Measurements from ENCODE around the gene MRPL11. TPM values are rescaled to one million over a fixed set of nuclear protein-coding genes. Genes with fewer than 3 reads are reported as not detected.
"Not testable (repeated sequence)": the region's sequence is repeated elsewhere in the genome, so short reads cannot be mapped to it uniquely, and the experiment has no call there.

The MRPL11 gene
- polyA plus RNA-seq, 3 donors, result 30.2 to 53.6 (median 42.9) TPM

DNA sequence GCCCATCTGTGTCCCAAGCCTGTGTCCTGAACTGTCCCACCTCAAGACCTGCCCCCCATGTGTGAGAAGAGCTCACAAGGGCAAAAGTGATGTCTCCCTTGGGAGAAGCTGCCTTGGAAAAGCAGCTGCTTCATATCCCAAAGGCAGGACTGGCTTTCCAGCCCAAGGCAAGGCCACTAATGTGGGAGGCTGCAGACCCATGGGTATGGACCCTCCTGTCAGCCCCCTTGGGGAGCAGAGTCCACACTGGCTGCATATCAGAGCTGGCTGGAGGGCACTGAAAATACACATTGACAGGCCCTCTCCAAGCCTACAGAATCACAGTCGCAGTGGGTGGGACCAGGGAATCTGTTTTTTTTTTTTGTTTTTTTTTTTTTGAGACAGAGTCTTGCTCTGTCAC is 30.8 kb upstream of the MRPL11 start:
- WGBS, 3 donors, result 86 to 100% (median 100%) methylated on average over 1 of the region's 1 CpG
- H3K27ac ChIP-seq (ENCODE audit: low read depth, low read length), result no peak overlapping the region

DNA sequence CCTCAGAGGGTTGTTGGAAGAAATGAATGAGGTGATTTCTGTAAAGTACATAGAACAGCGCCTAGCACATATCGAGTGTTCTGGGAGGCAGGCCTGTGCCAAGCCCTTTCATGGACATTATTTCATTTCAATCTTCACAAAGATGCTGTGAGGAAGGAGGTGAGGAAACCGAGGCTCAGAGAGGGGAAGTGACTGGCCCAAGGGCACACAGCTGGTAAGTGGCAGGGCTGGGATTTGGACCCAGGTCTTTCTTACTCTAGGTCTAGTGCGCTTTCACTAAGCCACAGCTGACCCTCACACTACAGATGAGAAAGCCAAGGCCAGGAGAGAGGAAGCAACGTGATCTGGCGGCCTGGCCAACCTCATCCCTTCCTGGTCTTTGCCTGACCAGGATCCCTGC is 30.0 kb upstream of the MRPL11 start:
- H3K27ac ChIP-seq (ENCODE audit: low read depth, low read length), result no peak overlapping the region
- 76 to 90% (median 77%) methylated on average over 6 of the region's 6 CpGs for WGBS, 3 donors

DNA sequence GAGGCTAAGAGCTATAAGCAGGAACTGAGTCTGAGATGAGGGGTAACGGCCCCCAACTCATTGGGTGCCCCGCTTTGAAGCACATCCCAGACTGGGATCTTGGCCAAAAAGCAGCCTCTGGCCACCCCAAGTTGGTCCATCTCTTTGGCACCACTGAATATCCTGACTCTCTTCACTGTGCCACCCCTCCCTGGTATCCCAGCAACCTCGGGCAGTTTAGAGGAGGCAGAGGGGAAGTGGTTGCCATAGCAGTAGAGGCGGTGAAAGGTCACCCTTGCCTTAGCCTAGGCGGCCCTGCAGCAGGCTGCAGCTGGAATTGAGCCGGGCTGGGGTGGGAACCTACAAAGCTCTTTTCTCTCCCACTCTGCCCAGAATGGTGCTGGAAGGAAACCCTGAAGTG is 29.1 kb upstream of the MRPL11 start:
- H3K27ac ChIP-seq (ENCODE audit: low read depth, low read length), result no peak overlapping the region
- WGBS, 3 donors, result 18 to 39% (median 39%) methylated on average over 6 of the region's 6 CpGs

DNA sequence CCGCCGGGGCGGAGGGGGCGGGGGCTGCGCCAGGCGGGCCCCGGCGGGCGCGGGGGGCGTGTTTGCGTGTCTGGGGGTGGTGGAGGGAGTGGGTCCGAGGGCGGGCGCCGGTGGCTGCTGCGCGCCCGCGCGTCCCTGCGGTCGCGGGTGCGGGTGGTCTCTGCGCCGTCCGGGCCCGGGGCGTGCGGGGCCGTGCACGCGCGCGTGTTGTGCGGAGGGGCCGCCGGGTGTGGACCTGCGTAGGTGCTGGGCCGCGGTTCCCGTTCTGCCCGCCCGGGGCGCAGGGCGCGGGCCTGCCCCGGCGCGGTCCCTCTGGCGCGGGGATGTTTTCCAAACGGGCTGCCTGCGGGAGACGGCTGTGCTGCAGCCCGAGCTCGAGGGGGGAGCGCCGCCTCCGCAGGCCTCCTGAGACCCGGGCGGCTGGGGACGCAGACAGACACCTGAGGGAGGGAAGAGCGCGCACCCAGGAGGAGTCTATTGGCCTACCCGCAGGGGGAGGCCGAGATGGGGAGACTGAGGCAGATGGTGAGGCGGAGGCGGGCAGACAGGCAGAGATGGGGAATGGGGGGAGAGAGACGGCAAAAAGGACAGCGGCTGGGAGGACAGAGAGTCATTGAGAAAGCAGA is 28.5 kb upstream of the MRPL11 start:
- H3K27ac ChIP-seq (ENCODE audit: low read depth, low read length), result no peak overlapping the region
- 2 to 4% (median 2%) methylated on average over 43 to 69 of the region's 72 CpGs for WGBS, 3 donors

DNA sequence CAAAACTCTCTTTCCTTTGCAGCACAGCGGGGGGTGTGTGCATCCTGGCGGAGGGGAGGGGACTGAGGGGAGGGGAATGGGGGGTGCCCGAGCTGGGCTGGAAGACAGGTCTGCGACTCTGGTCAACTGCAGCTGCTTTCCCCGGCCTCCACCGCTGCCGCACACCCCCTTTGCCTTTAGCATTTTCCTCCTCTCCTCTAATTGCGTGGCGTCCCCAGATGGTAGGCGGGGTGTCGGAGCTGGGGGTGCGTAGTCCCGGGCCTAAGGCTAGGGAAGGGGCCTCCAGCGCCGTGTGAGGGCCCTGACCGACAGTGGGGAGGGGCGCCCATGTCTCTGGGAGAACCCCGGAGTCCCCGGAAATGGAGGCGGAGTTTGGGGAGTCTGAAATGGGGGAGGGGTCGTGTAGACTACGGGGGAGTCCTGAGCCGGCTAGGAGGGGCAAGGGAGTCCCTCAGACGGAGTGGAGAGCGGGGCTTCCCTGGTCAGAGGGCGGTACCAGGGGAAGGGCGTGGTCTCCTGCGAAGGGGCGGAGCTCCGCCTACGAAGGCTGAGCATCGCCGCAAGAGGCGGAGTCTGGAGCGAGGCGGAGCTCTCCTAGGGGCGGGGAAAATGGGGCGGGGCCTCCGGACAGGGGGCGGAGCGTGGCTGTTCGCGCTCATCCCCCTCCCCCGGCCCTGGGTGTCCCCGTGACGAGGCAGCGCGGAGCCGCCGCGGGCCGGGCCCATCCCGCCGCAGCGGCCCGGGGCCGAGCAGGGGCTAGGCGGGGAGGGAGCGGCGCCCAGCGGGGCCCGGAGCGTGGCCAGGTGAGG is 27.8 kb upstream of the MRPL11 start, which contains the start of gene PELI3:
Gene PELI3 (plus strand): TSS at position 681 of the 809 bp plus-strand sequence. CDS start 1,224 bp downstream, outside the sequence.
- no peak within 1 kb of the TSS for H3K27ac ChIP-seq (ENCODE audit: low read depth, low read length)
- WGBS, 3 donors, result 1% methylated on average over 34 to 61 of the region's 63 CpGs

DNA sequence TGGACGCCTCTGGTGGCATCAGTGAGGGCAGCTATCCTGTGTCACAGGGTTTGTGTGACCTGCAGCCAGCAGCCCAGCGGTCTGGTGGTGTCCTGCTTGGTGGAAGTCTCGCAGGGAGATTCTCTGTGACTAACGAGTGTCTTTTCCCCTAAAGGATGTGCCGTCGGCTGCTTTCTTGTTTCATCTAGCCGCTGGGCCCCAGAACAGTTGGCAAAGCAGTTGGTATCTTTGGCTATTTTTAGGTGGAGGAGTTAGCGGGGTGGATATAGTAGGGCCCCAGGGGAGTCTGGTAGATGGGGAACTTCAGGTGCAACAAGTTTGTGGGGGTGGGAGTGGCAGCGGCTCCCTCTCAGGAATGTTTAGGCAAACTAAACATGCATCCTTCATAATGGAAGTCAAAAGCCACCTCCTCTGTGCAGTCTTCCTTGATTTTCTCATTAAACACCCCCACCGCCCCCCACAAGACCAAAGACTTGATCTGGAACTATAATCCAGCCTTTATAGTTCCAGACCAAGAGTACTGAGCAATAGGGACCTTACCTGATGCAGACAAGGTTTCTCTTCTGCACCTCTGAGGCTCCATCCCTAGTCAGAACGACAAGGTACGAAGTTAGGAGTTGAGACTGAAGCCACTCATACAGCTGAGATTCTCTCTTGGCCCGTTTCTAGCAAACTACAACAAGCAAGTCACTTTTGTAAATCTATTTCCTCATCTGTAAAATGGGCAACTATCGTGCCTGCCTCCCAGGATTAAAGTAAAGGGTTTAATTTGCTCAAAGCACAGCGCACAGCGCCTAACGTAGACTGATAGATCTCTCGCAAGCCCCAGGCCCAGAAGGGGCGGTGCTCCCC is 27.0 kb upstream of the MRPL11 start:
- H3K27ac ChIP-seq (ENCODE audit: low read depth, low read length), result no peak overlapping the region
- 39 to 57% (median 40%) methylated on average over 19 of the region's 19 CpGs for WGBS, 3 donors

DNA sequence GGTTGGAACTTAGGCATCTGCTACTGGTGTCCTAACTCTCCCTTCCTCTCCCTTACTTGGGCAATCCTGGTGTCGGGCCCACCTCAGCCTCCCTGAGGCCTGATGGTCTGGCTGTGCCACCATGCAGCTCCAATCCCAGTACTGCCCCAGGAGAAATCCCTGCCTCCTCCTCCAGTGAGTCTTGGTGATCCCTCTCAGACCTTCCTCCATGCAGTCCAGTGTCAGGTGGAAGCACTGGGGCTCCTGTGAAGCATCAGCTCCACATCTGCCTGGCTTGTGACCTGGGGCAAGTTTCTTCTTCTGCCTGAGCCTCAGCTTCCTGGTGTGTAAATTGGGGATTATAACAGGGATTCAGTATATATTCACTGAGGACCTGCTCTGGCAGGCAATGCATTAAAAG is 26.3 kb upstream of the MRPL11 start:
- WGBS, 3 donors, result 60 to 93% (median 80%) methylated on average over 1 of the region's 1 CpG
- H3K27ac ChIP-seq (ENCODE audit: low read depth, low read length), result no peak overlapping the region

DNA sequence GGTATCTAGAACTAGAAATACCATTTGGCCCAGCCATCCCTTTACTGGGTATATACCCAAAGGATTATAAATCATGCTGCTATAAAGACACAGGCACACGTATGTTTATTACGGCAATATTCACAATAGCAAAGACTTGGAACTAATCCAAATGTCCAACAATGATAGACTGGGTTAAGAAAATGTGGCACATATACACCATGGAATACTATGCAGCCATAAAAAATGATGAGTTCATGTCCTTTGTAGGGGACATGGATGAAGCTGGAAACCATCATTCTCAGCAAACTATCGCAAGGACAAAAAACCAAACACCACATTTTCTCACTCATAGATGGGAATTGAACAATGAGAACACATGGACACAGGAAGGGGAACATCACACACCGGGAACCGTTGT is 25.5 kb upstream of the MRPL11 start:
- 85 to 88% (median 86%) methylated on average over 5 of the region's 5 CpGs for WGBS, 3 donors
- H3K27ac ChIP-seq (ENCODE audit: low read depth, low read length), result not testable (repeated sequence)

DNA sequence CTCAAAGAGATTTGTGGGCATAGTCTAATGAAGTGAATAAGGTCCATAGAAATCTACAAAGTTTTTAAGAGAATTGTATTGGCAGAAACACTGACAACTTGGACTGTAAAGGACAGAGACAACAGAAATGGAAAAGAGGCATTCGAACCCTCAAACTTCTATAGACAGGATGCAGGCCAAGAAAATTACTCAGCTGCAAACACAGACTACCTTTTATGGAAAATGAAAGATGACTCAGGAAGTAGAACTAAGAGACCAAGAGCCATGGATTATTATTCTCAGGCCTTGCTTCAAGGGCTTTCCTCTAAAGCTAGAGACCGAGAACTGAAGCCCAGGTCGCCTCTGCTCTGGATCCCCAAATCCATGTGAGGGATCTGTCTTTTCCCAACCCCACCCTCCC is 24.3 kb upstream of the MRPL11 start:
- WGBS, 3 donors, result 90 to 94% (median 91%) methylated on average over 3 of the region's 3 CpGs
- no peak overlapping the region for H3K27ac ChIP-seq (ENCODE audit: low read depth, low read length)

DNA sequence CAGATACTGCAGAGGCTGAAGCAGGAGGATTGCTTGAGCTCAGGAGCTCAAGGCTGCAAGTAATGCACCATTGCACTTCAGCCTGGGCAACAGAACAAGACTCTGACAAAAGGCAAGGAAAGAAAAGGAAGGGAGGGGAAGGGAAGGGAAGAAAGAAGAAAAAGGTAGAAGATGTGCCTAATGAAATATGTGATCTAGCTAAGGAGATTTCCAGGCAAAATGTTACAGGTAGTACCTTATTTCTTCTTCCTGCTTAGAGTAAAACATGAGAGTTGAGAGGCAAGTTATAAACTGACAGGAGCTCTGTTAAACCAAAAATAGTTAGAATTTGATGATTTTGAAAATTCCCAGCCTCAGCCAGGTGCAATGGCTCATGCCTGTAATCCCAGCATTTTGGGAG is 23.4 kb upstream of the MRPL11 start:
- H3K27ac ChIP-seq (ENCODE audit: low read depth, low read length), result no peak overlapping the region

DNA sequence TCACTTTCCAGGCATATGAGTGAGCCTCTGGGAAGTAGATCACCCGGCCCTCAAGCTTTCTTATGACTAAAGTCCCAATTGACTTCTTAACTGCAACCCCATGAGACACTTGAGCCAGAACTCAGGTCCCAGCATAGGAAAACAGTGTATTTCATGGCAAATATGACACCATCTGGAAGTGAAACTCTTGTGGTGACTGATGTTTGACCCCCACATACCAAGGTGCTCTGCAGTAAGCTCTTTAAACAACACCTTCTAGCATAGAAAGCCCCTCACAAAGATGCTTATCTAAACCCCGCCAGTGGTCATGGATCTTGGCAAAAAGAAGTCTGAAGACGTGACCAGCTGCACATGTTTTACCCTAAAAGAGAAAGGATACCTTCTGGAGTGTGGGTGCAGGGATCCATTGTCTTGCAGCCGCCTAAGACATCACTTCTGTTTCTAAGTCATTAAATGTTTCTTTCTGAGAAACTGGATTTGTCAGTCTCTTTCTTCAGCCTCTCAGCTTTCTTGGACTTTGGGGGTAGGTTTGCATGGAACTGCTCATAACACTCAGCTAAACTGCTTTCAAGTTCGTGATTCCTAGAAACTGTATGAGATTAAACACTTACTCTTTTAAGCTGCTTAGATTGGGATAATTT is 20.6 kb upstream of the MRPL11 start:
- 47 to 73% (median 57%) methylated on average over 5 of the region's 5 CpGs for WGBS, 3 donors
- no peak overlapping the region for H3K27ac ChIP-seq (ENCODE audit: low read depth, low read length)

DNA sequence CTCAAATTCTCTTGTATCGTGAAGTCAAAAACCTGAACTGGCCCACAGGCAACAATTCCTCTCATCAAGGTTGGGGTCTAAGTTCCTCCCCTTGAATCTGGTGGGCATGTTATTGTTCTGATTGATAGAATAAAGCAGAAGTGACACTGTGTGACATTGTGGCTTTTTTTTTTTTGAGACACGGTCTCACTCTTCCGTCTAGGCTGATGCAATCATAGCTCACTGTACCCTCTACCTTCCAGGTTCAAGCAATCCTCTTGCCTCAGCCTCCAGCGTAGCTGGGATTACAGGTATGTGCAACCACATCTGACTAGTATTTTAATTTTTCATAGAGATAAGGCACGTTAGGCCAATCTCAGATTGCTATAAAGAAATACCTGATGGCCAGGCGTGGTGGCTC is 19.2 kb upstream of the MRPL11 start:
- 69 to 78% (median 70%) methylated on average over 6 of the region's 6 CpGs for WGBS, 3 donors
- no peak overlapping the region for H3K27ac ChIP-seq (ENCODE audit: low read depth, low read length)

DNA sequence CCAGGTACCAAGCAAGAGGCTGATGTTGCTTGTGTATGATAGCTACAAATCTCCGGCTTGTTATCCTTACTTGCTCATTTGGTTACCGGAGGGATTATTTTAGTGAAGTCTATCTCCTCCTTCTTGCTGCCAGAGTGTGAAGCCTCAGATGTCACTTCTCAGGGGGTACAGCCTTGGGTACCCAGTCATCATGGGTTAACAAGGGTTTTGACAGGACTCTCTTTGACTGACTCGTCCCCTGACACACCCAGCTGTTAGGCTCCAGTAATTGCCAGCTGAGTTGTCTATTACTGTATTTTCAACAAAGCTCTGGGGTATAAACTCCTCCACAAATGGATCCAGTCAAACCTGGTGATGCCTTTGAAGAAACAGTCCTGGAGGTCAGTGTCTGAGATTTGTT is 16.2 kb upstream of the MRPL11 start:
- WGBS, 3 donors, result 27 to 64% (median 41%) methylated on average over 3 of the region's 3 CpGs
- H3K27ac ChIP-seq (ENCODE audit: low read depth, low read length), result no peak overlapping the region

DNA sequence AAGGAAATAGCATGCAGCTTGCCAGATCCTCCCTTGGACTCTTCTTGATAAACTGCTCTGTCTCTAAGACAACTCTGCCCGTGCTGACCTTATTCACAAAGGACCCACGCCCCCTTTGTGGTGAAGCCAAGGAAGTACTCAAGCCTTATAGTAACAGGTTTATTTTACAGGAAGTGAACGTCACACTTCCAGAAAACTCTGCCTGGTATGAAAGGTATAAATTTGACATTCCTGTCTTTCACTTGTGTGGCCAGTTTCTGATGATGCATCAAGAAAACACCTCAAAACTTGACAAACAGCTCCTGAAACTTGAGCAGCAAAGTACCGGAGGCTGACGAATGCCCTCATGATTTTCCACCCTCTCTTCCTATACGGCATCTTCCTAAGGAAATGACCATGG is 15.6 kb upstream of the MRPL11 start:
- H3K27ac ChIP-seq (ENCODE audit: low read depth, low read length), result no peak overlapping the region
- WGBS, 3 donors, result 22 to 36% (median 30%) methylated on average over 6 of the region's 6 CpGs

DNA sequence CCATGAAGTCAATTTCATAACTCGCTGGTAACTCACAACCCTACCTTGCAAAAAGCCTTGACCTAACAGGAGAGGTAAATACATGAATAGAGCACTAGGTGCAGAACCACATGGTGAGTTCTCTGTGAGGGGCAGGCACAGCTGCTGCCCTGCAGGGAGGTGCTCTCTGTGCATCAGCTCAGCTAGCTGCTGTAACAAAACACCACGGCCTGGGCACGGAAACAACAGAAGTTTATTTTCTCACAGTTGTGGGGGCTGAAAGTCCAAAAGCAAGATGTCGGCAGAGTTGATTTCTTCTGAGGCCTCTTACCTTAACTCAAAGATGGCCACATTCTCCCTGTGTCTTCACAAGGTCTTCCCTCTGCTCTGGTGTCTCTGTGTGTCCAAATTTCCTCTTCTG is 13.0 kb upstream of the MRPL11 start:
- 77 to 92% (median 86%) methylated on average over 4 of the region's 4 CpGs for WGBS, 3 donors
- no peak overlapping the region for H3K27ac ChIP-seq (ENCODE audit: low read depth, low read length)

DNA sequence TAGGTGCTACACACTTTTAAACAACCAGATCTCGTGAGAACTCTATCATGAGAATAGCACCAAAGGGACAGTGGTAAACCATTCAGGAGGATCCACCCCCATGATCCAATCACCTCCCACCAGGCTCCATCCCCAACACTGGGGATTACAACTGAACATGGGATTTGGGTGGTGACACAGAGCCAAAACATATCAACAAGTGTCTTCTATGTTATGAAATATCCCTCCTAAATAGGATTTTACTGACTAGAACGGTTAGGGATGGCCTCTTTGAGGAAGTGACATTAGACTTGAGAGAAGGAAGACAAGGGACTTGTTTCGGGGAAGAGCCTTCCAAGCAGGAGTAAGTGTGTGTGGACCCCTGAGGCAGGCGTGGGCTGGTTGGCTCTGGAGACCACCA is 11.9 kb upstream of the MRPL11 start:
- WGBS, 3 donors, result 52 to 67% (median 60%) methylated on average over 4 of the region's 4 CpGs
- H3K27ac ChIP-seq (ENCODE audit: low read depth, low read length), result no peak overlapping the region

DNA sequence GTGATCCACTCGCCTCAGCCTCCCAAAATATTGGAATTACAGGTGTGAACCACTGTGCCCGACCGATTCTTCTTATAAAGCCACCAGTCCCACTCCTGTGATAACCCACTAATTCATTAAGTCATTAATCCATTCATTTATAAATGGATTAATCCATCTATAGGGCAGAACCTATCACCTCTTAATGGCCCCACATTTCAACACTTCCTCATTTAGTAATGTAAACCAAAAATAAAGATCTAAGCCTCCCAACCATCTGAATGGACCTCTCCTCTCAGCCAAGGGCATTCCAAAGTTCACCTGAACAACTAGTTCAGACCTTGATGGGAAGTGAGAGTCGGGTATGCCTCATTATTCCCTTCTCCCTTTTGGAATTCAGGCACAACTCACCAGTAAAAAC is 9.9 kb upstream of the MRPL11 start:
- 62 to 82% (median 80%) methylated on average over 4 of the region's 4 CpGs for WGBS, 3 donors
- no peak overlapping the region for H3K27ac ChIP-seq (ENCODE audit: low read depth, low read length)

DNA sequence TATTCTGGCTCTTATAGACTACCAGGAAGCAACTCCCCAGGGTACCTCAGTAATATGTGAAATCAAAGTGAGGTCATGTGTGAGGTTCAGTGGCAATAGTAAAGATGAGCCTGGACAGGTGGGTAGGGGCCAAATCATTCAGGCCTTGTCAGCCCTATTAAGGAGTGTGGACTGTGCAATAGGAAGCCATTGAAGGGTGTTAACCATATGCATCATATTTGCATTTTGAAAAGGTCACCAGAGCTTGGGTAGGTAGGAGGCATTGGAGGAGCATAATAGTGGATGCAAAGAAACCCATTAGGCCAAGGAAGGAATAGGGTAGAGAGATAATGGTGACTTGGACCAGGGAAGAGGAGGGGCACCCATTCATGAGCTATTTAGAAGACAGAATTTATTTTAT is 8.4 kb upstream of the MRPL11 start:
- H3K27ac ChIP-seq (ENCODE audit: low read depth, low read length), result no peak overlapping the region

DNA sequence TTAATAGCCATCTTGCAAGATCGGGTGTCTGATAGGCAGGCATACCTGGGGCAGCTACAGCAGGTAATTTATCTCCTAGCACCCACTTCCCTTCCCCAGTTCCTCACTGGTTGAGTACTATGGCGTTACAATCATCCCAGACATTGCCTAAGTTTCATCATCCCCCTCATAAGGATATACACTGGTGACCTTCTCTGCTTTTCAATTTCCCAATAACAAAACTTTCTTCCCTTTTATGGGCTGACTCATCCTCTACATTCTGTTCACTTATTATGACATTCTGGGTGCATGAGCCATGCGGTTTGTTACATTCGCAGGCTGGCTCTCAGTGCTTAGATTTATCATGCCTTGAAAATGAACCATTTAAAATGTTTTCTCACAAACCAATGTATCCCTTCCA is 5.0 kb upstream of the MRPL11 start:
- 60 to 82% (median 62%) methylated on average over 4 of the region's 4 CpGs for WGBS, 3 donors
- H3K27ac ChIP-seq (ENCODE audit: low read depth, low read length), result no peak overlapping the region

Measured in adipose tissue (tissue), 3 donors.